Mucosa of stomach (tissue), 1 donor: Measurements from ENCODE around the gene CACHD1.

ENCODE experiments used
- H3K27me3 ChIP-seq: one replicate; pipeline ENCODE4 v1.7.0; 2013; ENCODE audit warnings: mild to moderate bottlenecking, low read length; ENCODE audit not compliant: control insufficient read depth, insufficient read depth
- H3K36me3 ChIP-seq: one replicate; pipeline ENCODE4 v1.7.0; 2013; ENCODE audit warnings: low read length; ENCODE audit not compliant: control insufficient read depth, insufficient read depth
- H3K4me1 ChIP-seq: one replicate; pipeline ENCODE4 v1.7.0; 2013; ENCODE audit warnings: mild to moderate bottlenecking, low read length; ENCODE audit not compliant: control insufficient read depth, insufficient read depth
- H3K4me3 ChIP-seq: one replicate; pipeline ENCODE4 v1.7.0; 2013; ENCODE audit warnings: low read length
- H3K9ac ChIP-seq: one replicate; pipeline ENCODE4 v1.7.0; 2013; ENCODE audit warnings: mild to moderate bottlenecking, low read length, moderate library complexity
- H3K9me3 ChIP-seq: one replicate; pipeline ENCODE4 v1.7.0; 2013; ENCODE audit warnings: mild to moderate bottlenecking, low read length, moderate library complexity; ENCODE audit not compliant: control insufficient read depth
- donor health status: Pancreatic carcinoma.

CACHD1 gene

GRCh38 chr1:64488862-64489261, 18.9 kb downstream of the CACHD1 start:
- no peaks in the 10 kb centered on the region for H3K9me3 ChIP-seq
- no peak overlapping the region for H3K4me3 ChIP-seq
- H3K27me3 ChIP-seq = no peaks in the 10 kb centered on the region

GRCh38 chr1:64489707-64490106, 19.8 kb downstream of the CACHD1 start:
- Histone ChIP-seq H3K4me3 (no peak overlapping the region), H3K4me1 (peaks cover 25% of the 10 kb centered on the region), H3K9ac (no peak overlapping the region), H3K36me3 (no peaks in the 10 kb centered on the region), H3K9me3 (no peaks in the 10 kb centered on the region), H3K27me3 (no peaks in the 10 kb centered on the region)

More at GRCh38 chr1:64488862-64489261, 18.9 kb downstream of the CACHD1 start:
- Histone ChIP-seq H3K9ac (no peak overlapping the region), H3K36me3 (no peaks in the 10 kb centered on the region), H3K4me1 (peaks cover 27% of the 10 kb centered on the region)

GRCh38 chr1:64490213-64490818, 20.4 kb downstream of the CACHD1 start:
- H3K4me3 ChIP-seq = no peak overlapping the region
- no peak overlapping the region for H3K9ac ChIP-seq
- no peaks in the 10 kb centered on the region for H3K9me3 ChIP-seq
- H3K36me3 ChIP-seq = no peaks in the 10 kb centered on the region
- peaks cover 25% of the 10 kb centered on the region for H3K4me1 ChIP-seq
- H3K27me3 ChIP-seq = no peaks in the 10 kb centered on the region

GRCh38 chr1:64492424-64492823, 22.5 kb downstream of the CACHD1 start:
- Histone ChIP-seq H3K4me1 (peaks cover 44% of the 10 kb centered on the region), H3K9ac (no peak overlapping the region), H3K4me3 (no peak overlapping the region), H3K27me3 (no peaks in the 10 kb centered on the region), H3K36me3 (no peaks in the 10 kb centered on the region), H3K9me3 (no peaks in the 10 kb centered on the region)

GRCh38 chr1:64493831-64494230, 23.9 kb downstream of the CACHD1 start:
- H3K4me1 ChIP-seq = peaks cover 45% of the 10 kb centered on the region
- no peak overlapping the region for H3K4me3 ChIP-seq
- no peak overlapping the region for H3K9ac ChIP-seq
- no peaks in the 10 kb centered on the region for H3K9me3 ChIP-seq
- no peaks in the 10 kb centered on the region for H3K27me3 ChIP-seq
- no peaks in the 10 kb centered on the region for H3K36me3 ChIP-seq

- Histone ChIP-seq H3K4me3 (no peak overlapping the region), H3K9me3 (no peaks in the 10 kb centered on the region), H3K4me1 (peaks cover 45% of the 10 kb centered on the region), H3K27me3 (no peaks in the 10 kb centered on the region), H3K9ac (no peak overlapping the region), H3K36me3 (no peaks in the 10 kb centered on the region)
These were observed 24.7 kb downstream of the CACHD1 start for GRCh38 chr1:64494659-64495058.

GRCh38 chr1:64495878-64496277, 25.9 kb downstream of the CACHD1 start:
- no peaks in the 10 kb centered on the region for H3K27me3 ChIP-seq
- H3K4me1 ChIP-seq = peaks cover 36% of the 10 kb centered on the region

GRCh38 chr1:64496606-64497005, 26.7 kb downstream of the CACHD1 start:
- H3K9ac ChIP-seq = no peak overlapping the region
- no peaks in the 10 kb centered on the region for H3K27me3 ChIP-seq
- H3K4me1 ChIP-seq = peaks cover 36% of the 10 kb centered on the region
- no peaks in the 10 kb centered on the region for H3K36me3 ChIP-seq
- no peaks in the 10 kb centered on the region for H3K9me3 ChIP-seq
- no peak overlapping the region for H3K4me3 ChIP-seq

More at GRCh38 chr1:64495878-64496277, 25.9 kb downstream of the CACHD1 start:
- H3K4me3 ChIP-seq = no peak overlapping the region
- no peaks in the 10 kb centered on the region for H3K36me3 ChIP-seq
- H3K9ac ChIP-seq = no peak overlapping the region
- no peaks in the 10 kb centered on the region for H3K9me3 ChIP-seq

GRCh38 chr1:64497088-64497883, 27.4 kb downstream of the CACHD1 start:
- Histone ChIP-seq H3K9ac (no peak overlapping the region), H3K27me3 (no peaks in the 10 kb centered on the region), H3K4me1 (peaks cover 36% of the 10 kb centered on the region), H3K9me3 (no peaks in the 10 kb centered on the region), H3K4me3 (no peak overlapping the region), H3K36me3 (no peaks in the 10 kb centered on the region)

GRCh38 chr1:64498325-64498724, 28.4 kb downstream of the CACHD1 start:
- Histone ChIP-seq H3K4me3 (no peak overlapping the region), H3K27me3 (no peaks in the 10 kb centered on the region), H3K36me3 (no peaks in the 10 kb centered on the region), H3K9ac (no peak overlapping the region), H3K9me3 (no peaks in the 10 kb centered on the region), H3K4me1 (peaks cover 27% of the 10 kb centered on the region)

- Histone ChIP-seq H3K27me3 (no peaks in the 10 kb centered on the region), H3K4me1 (peaks cover 25% of the 10 kb centered on the region), H3K4me3 (no peak overlapping the region), H3K9me3 (no peaks in the 10 kb centered on the region), H3K36me3 (no peaks in the 10 kb centered on the region), H3K9ac (no peak overlapping the region)
These were observed 29.1 kb downstream of the CACHD1 start for GRCh38 chr1:64499011-64499410.

GRCh38 chr1:64499966-64500365, 30.0 kb downstream of the CACHD1 start:
- H3K36me3 ChIP-seq = no peaks in the 10 kb centered on the region
- no peak overlapping the region for H3K4me3 ChIP-seq
- no peaks in the 10 kb centered on the region for H3K9me3 ChIP-seq
- H3K27me3 ChIP-seq = no peaks in the 10 kb centered on the region
- H3K4me1 ChIP-seq = peaks cover 25% of the 10 kb centered on the region
- H3K9ac ChIP-seq = no peak overlapping the region
